GM12891 (cell line): ENCODE results near the gene GALK1.

Experiments
- POLR2A ChIP-seq: IDR thresholded peaks from 2 replicates; pipeline ENCODE4 v1.6.1; 2011; ENCODE audit warnings: low read depth, low read length, control low read depth
- POLR2AphosphoS5 ChIP-seq: IDR thresholded peaks from 2 replicates; pipeline ENCODE4 v1.6.1; 2011; ENCODE audit warnings: low read depth, low read length, control low read depth
- TAF1 ChIP-seq: IDR thresholded peaks from 2 replicates; pipeline ENCODE4 v1.6.1; 2011; ENCODE audit warnings: low read depth, low read length, control low read depth

DNA sequence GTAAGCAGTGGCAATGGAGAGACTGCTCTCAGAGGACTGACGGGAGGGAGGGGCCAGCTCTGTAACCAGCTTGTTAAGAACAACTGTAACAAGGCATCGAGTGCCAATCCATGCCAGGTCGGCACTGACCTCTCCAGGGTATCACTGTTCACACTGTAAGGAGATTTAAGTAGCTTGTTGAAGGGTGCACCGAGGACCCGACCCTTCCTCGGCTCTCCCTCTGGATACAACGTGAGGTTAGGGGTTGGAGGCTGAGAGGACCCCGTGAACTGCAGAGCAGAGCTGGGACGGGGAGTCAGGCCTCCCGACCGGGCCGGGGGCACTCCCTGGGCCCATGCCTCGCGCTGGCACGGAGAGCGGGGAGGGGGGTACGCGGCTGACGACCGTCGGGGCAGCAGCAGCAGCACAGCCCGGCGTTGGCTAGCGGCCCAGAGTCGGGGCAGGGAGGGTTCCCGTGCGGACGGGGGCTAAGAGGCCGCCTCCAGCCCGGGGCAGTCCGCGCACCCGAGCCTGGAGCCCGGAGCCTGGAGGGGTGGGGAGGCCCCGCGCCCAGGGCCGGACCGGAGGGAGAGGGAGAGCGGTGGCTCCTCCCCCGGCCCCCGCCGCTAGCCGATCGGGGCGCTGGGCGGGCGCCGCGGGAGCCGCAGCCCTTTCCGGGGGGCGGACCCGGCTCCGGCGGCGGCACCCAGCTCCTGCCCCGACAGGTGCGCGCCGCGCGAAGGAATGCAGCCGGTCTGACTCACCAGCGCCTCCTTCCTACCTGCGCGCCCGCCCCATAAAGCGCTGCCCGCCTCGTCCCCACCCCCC is 44.1 kb downstream of the GALK1 start, which contains the start of gene ITGB4:
- no peak for TF ChIP-seq TAF1
- TF ChIP-seq POLR2AphosphoS5, result no peak
- no peak for TF ChIP-seq POLR2A
